Measurements from ENCODE around the gene PTPN13.

Gene PTPN13

GRCh38 chr4:86833615-86834014 lies 239.5 kb downstream of the PTPN13 start:
- Histone ChIP-seq H2BK120ac (ENCODE audit: low read depth, low read length) (no peak overlapping the region), H3K9me3 (replicated peaks in 1 of 2; ENCODE audit: control insufficient read depth in 2 of 2, insufficient read depth in 1 of 2, low read depth in 1 of 2, low read length in 2 of 2) (peaks cover 0 to 2% of the 10 kb centered on the region in 2 donors), H3K4me1 (ENCODE audit: control insufficient read depth in 2 of 2, insufficient read depth in 1 of 2, low read depth in 1 of 2, low read length in 2 of 2) (peaks cover 0 to 2% of the 10 kb centered on the region in 2 donors), H2BK12ac (ENCODE audit: low read length) (no peak overlapping the region), H4K91ac (ENCODE audit: low read depth, low read length, poor library complexity) (no peak overlapping the region), H3K27ac (replicated peaks; ENCODE audit: low read length) (no peak overlapping the region), H3K18ac (ENCODE audit: low read length) (no peak overlapping the region), H2BK15ac (ENCODE audit: low read length) (no peak overlapping the region), H3K36me3 (replicated peaks in 1 of 2; ENCODE audit: control insufficient read depth in 2 of 2, insufficient read depth in 2 of 2, low read length in 2 of 2) (no peaks in the 10 kb centered on the region), H3K23ac (ENCODE audit: low read depth, low read length, poor library complexity) (no peak overlapping the region), H3K4me2 (ENCODE audit: insufficient read depth, low read length, poor library complexity, severe bottlenecking) (no peak overlapping the region), H4K8ac (ENCODE audit: low read depth, low read length) (no peak overlapping the region), H3K4ac (ENCODE audit: low read length) (no peak overlapping the region), H3K14ac (ENCODE audit: low read length) (no peak overlapping the region), H3K79me1 (ENCODE audit: low read depth, low read length) (no peaks in the 10 kb centered on the region), H3K27me3 (ENCODE audit: control insufficient read depth in 3 of 3, insufficient read depth in 3 of 3, low read depth in 1 of 3, low read length in 3 of 3) (peaks cover 0 to 3% (median 0%) of the 10 kb centered on the region in 3 experiments), H2BK5ac (ENCODE audit: low read length) (no peak overlapping the region), H3K4me3 (ENCODE audit: low read length in 2 of 2) (no peak overlapping the region), H2AFZ (ENCODE audit: low read length) (no peak overlapping the region), H2AK5ac (ENCODE audit: low read depth, low read length) (no peak overlapping the region), H3K9ac (ENCODE audit: low read depth, low read length, poor library complexity) (no peak overlapping the region)
- WGBS, 2 donors (ENCODE audit: extremely low coverage in 2 of 2, insufficient read length in 2 of 2, insufficient replicate concordance in 1 of 2): no CpG with 5 or more reads among the region's 1 CpG
- no peak for DNase-seq (ENCODE audit: low spot score)

- no peak overlapping the region for H2BK12ac ChIP-seq (ENCODE audit: low read length)
- H3K27ac ChIP-seq (replicated peaks; ENCODE audit: low read length): no peak overlapping the region
- no peak overlapping the region for H2AK5ac ChIP-seq (ENCODE audit: low read depth, low read length)
- no peak overlapping the region for H4K91ac ChIP-seq (ENCODE audit: low read depth, low read length, poor library complexity)
- no peak for DNase-seq (ENCODE audit: low spot score)
- no peak overlapping the region for H3K23ac ChIP-seq (ENCODE audit: low read depth, low read length, poor library complexity)
- H3K36me3 ChIP-seq (replicated peaks in 1 of 2; ENCODE audit: control insufficient read depth in 2 of 2, insufficient read depth in 2 of 2, low read length in 2 of 2): no peaks in the 10 kb centered on the region
- H2BK120ac ChIP-seq (ENCODE audit: low read depth, low read length): no peak overlapping the region
- H3K4me3 ChIP-seq (ENCODE audit: low read length in 2 of 2): no peak overlapping the region
- no peak overlapping the region for H3K18ac ChIP-seq (ENCODE audit: low read length)
- WGBS, 2 donors (ENCODE audit: extremely low coverage in 2 of 2, insufficient read length in 2 of 2, insufficient replicate concordance in 1 of 2): no CpG with 5 or more reads among the region's 3 CpGs
- H4K8ac ChIP-seq (ENCODE audit: low read depth, low read length): no peak overlapping the region
- peaks cover 0 to 3% (median 0%) of the 10 kb centered on the region in 3 experiments for H3K27me3 ChIP-seq (ENCODE audit: control insufficient read depth in 3 of 3, insufficient read depth in 3 of 3, low read depth in 1 of 3, low read length in 3 of 3)
- H2BK5ac ChIP-seq (ENCODE audit: low read length): no peak overlapping the region
- no peaks in the 10 kb centered on the region for H3K79me1 ChIP-seq (ENCODE audit: low read depth, low read length)
- H3K4ac ChIP-seq (ENCODE audit: low read length): no peak overlapping the region
- no peak overlapping the region for H3K14ac ChIP-seq (ENCODE audit: low read length)
- H3K4me1 ChIP-seq (ENCODE audit: control insufficient read depth in 2 of 2, insufficient read depth in 1 of 2, low read depth in 1 of 2, low read length in 2 of 2): peaks cover 0 to 2% of the 10 kb centered on the region in 2 donors
- H3K4me2 ChIP-seq (ENCODE audit: insufficient read depth, low read length, poor library complexity, severe bottlenecking): no peak overlapping the region
- H2BK15ac ChIP-seq (ENCODE audit: low read length): no peak overlapping the region
- H3K9ac ChIP-seq (ENCODE audit: low read depth, low read length, poor library complexity): no peak overlapping the region
- H3K9me3 ChIP-seq (replicated peaks in 1 of 2; ENCODE audit: control insufficient read depth in 2 of 2, insufficient read depth in 1 of 2, low read depth in 1 of 2, low read length in 2 of 2): peaks cover 0 to 2% of the 10 kb centered on the region in 2 donors
- no peak overlapping the region for H2AFZ ChIP-seq (ENCODE audit: low read length)
Measured at GRCh38 chr4:86834901-86835300, 240.8 kb downstream of the PTPN13 start.

- no CpG with 5 or more reads among the region's 3 CpGs for WGBS, 2 donors (ENCODE audit: extremely low coverage in 2 of 2, insufficient read length in 2 of 2, insufficient replicate concordance in 1 of 2)
- DNase-seq (ENCODE audit: low spot score): no peak
- Histone ChIP-seq H4K8ac (ENCODE audit: low read depth, low read length) (no peak overlapping the region), H3K4ac (ENCODE audit: low read length) (no peak overlapping the region), H2BK15ac (ENCODE audit: low read length) (no peak overlapping the region), H2BK120ac (ENCODE audit: low read depth, low read length) (no peak overlapping the region), H2BK5ac (ENCODE audit: low read length) (no peak overlapping the region), H2BK12ac (ENCODE audit: low read length) (no peak overlapping the region), H3K18ac (ENCODE audit: low read length) (no peak overlapping the region), H3K36me3 (replicated peaks in 1 of 2; ENCODE audit: control insufficient read depth in 2 of 2, insufficient read depth in 2 of 2, low read length in 2 of 2) (no peaks in the 10 kb centered on the region), H3K4me1 (ENCODE audit: control insufficient read depth in 2 of 2, insufficient read depth in 1 of 2, low read depth in 1 of 2, low read length in 2 of 2) (peaks cover 0 to 2% of the 10 kb centered on the region in 2 donors), H3K4me2 (ENCODE audit: insufficient read depth, low read length, poor library complexity, severe bottlenecking) (no peak overlapping the region), H3K4me3 (ENCODE audit: low read length in 2 of 2) (no peak overlapping the region), H2AK5ac (ENCODE audit: low read depth, low read length) (no peak overlapping the region), H3K9ac (ENCODE audit: low read depth, low read length, poor library complexity) (no peak overlapping the region), H2AFZ (ENCODE audit: low read length) (no peak overlapping the region), H3K27ac (replicated peaks; ENCODE audit: low read length) (no peak overlapping the region), H3K79me1 (ENCODE audit: low read depth, low read length) (no peaks in the 10 kb centered on the region), H3K27me3 (ENCODE audit: control insufficient read depth in 3 of 3, insufficient read depth in 3 of 3, low read depth in 1 of 3, low read length in 3 of 3) (peaks cover 0 to 3% (median 0%) of the 10 kb centered on the region in 3 experiments), H3K14ac (ENCODE audit: low read length) (no peak overlapping the region), H4K91ac (ENCODE audit: low read depth, low read length, poor library complexity) (no peak overlapping the region), H3K9me3 (replicated peaks in 1 of 2; ENCODE audit: control insufficient read depth in 2 of 2, insufficient read depth in 1 of 2, low read depth in 1 of 2, low read length in 2 of 2) (peaks cover 0 to 2% of the 10 kb centered on the region in 2 donors), H3K23ac (ENCODE audit: low read depth, low read length, poor library complexity) (no peak overlapping the region)
Measured at GRCh38 chr4:86835677-86836076, 241.6 kb downstream of the PTPN13 start.

- H3K9ac ChIP-seq (ENCODE audit: low read depth, low read length, poor library complexity): no peak overlapping the region
- H2BK120ac ChIP-seq (ENCODE audit: low read depth, low read length): no peak overlapping the region
- no peak overlapping the region for H3K18ac ChIP-seq (ENCODE audit: low read length)
- H3K4me3 ChIP-seq (ENCODE audit: low read length in 2 of 2): no peak overlapping the region
- no peak overlapping the region for H2AFZ ChIP-seq (ENCODE audit: low read length)
- no CpG with 5 or more reads among the region's 5 CpGs for WGBS, 2 donors (ENCODE audit: extremely low coverage in 2 of 2, insufficient read length in 2 of 2, insufficient replicate concordance in 1 of 2)
- no peak overlapping the region for H3K14ac ChIP-seq (ENCODE audit: low read length)
- no peaks in the 10 kb centered on the region for H3K79me1 ChIP-seq (ENCODE audit: low read depth, low read length)
- DNase-seq (ENCODE audit: low spot score): no peak
- no peak overlapping the region for H3K27ac ChIP-seq (replicated peaks; ENCODE audit: low read length)
- no peaks in the 10 kb centered on the region for H3K4me1 ChIP-seq (ENCODE audit: control insufficient read depth in 2 of 2, insufficient read depth in 1 of 2, low read depth in 1 of 2, low read length in 2 of 2)
- no peak overlapping the region for H3K4ac ChIP-seq (ENCODE audit: low read length)
- no peak overlapping the region for H4K91ac ChIP-seq (ENCODE audit: low read depth, low read length, poor library complexity)
- no peaks in the 10 kb centered on the region for H3K36me3 ChIP-seq (replicated peaks in 1 of 2; ENCODE audit: control insufficient read depth in 2 of 2, insufficient read depth in 2 of 2, low read length in 2 of 2)
- no peak overlapping the region for H2AK5ac ChIP-seq (ENCODE audit: low read depth, low read length)
- H2BK5ac ChIP-seq (ENCODE audit: low read length): no peak overlapping the region
- no peak overlapping the region for H4K8ac ChIP-seq (ENCODE audit: low read depth, low read length)
- H3K27me3 ChIP-seq (ENCODE audit: control insufficient read depth in 3 of 3, insufficient read depth in 3 of 3, low read depth in 1 of 3, low read length in 3 of 3): peaks cover 0 to 3% (median 0%) of the 10 kb centered on the region in 3 experiments
- no peak overlapping the region for H2BK12ac ChIP-seq (ENCODE audit: low read length)
- peaks cover 0 to 2% of the 10 kb centered on the region in 2 donors for H3K9me3 ChIP-seq (replicated peaks in 1 of 2; ENCODE audit: control insufficient read depth in 2 of 2, insufficient read depth in 1 of 2, low read depth in 1 of 2, low read length in 2 of 2)
- H3K23ac ChIP-seq (ENCODE audit: low read depth, low read length, poor library complexity): no peak overlapping the region
- no peak overlapping the region for H3K4me2 ChIP-seq (ENCODE audit: insufficient read depth, low read length, poor library complexity, severe bottlenecking)
- no peak overlapping the region for H2BK15ac ChIP-seq (ENCODE audit: low read length)
Measured at GRCh38 chr4:86837691-86838503, 243.8 kb downstream of the PTPN13 start.

Data from neuronal stem cell (in vitro differentiated cells).